OCI-LY3 (cell line): ENCODE data around the gene PAXX.

ENCODE experiments used
- EZH2phosphoT487 ChIP-seq: fragments of 200-600 bp; shearing (Covaris generic); IDR thresholded peaks from 2 replicates; pipeline ENCODE4 v1.6.1; 2018; ENCODE audit warnings: antibody characterized with exemption, mixed run types, low read depth
- TF ChIP-seq, protein P1 (sequence below): fragments of 200-600, 300-600 bp; sonication (generic); IDR thresholded peaks from 2 replicates; pipeline ENCODE4 v1.5.1; 2014; ENCODE audit warnings: antibody characterized with exemption, low read length, low read depth

DNA sequence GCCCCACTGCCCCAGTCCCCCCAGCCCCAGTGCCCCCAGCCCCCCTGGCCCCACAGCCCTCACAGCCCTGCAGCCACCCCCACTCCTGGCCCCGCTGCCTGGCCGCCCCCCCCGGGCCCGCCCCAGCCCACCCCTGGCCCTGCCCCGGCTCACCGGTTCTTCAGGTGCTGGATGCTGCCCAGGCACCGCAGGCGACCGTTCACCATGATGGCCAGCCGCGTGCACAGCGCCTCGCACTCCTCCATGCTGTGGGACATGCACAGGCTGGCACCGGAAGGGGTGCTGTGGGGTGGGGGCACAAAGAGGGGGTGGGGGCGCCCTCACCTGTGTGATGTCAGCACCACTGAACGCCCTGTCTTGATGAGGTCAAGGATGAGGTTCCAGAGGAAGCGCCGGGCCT lies 17.0 kb downstream of the PAXX start:
- TF ChIP-seq, protein P1, sequence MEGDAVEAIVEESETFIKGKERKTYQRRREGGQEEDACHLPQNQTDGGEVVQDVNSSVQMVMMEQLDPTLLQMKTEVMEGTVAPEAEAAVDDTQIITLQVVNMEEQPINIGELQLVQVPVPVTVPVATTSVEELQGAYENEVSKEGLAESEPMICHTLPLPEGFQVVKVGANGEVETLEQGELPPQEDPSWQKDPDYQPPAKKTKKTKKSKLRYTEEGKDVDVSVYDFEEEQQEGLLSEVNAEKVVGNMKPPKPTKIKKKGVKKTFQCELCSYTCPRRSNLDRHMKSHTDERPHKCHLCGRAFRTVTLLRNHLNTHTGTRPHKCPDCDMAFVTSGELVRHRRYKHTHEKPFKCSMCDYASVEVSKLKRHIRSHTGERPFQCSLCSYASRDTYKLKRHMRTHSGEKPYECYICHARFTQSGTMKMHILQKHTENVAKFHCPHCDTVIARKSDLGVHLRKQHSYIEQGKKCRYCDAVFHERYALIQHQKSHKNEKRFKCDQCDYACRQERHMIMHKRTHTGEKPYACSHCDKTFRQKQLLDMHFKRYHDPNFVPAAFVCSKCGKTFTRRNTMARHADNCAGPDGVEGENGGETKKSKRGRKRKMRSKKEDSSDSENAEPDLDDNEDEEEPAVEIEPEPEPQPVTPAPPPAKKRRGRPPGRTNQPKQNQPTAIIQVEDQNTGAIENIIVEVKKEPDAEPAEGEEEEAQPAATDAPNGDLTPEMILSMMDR: no peak
- TF ChIP-seq EZH2phosphoT487: no peak
